ENCODE results near the gene DYNC1LI2. TPM values are rescaled to one million over a fixed set of nuclear protein-coding genes. Genes with fewer than 3 reads are reported as not detected.

Gene DYNC1LI2
- total RNA-seq, 4 donors from 2014 or later, result 167 to 337 (median 206) TPM

- no peak overlapping the region for H3K27ac ChIP-seq
- no peak for DNase-seq
Observed at GRCh38 chr16:66746682-66747081, 4.7 kb downstream of the DYNC1LI2 start.

GRCh38 chr16:66746048-66746447, 5.4 kb downstream of the DYNC1LI2 start:
- peaks cover 0 to 60% (median 0%) of the 10 kb centered on the region in 3 donors for H3K36me3 ChIP-seq
- no peak overlapping the region for H3K27ac ChIP-seq
- H3K4me3 ChIP-seq, result no peak overlapping the region
- DNase-seq, result no peak
- no peaks in the 10 kb centered on the region for H3K9me3 ChIP-seq
- H3K4me1 ChIP-seq, result peaks cover 0 to 45% (median 13%) of the 10 kb centered on the region in 4 donors
- TF ChIP-seq CTCF (IDR thresholded peaks at IDR 0.05) (no peak), POLR2A (IDR thresholded peaks at IDR 0.05) (no peak)
- H3K27me3 ChIP-seq, result no peaks in the 10 kb centered on the region

More at GRCh38 chr16:66746682-66747081, 4.7 kb downstream of the DYNC1LI2 start:
- TF ChIP-seq CTCF (IDR thresholded peaks at IDR 0.05) (no peak), POLR2A (IDR thresholded peaks at IDR 0.05) (no peak)
- H3K4me3 ChIP-seq, result no peak overlapping the region
- peaks cover 0 to 38% (median 9%) of the 10 kb centered on the region in 4 donors for H3K4me1 ChIP-seq
- H3K27me3 ChIP-seq, result no peaks in the 10 kb centered on the region
- H3K9me3 ChIP-seq, result no peaks in the 10 kb centered on the region
- H3K36me3 ChIP-seq, result peaks cover 0 to 60% (median 0%) of the 10 kb centered on the region in 3 donors

- no peak for DNase-seq
- Histone ChIP-seq H3K27me3 (no peaks in the 10 kb centered on the region), H3K36me3 (peaks cover 0 to 63% (median 0%) of the 10 kb centered on the region in 3 donors), H3K27ac (peak overlapping the region in 3 of 4 donors; percentile 69 to 81 (median 69)), H3K9me3 (no peaks in the 10 kb centered on the region), H3K4me1 (peaks cover 0 to 41% (median 7%) of the 10 kb centered on the region in 4 donors), H3K4me3 (no peak overlapping the region)
- TF ChIP-seq CTCF (IDR thresholded peaks at IDR 0.05) (no peak), POLR2A (IDR thresholded peaks at IDR 0.05) (no peak)
Observed at GRCh38 chr16:66741950-66742808, 9.2 kb downstream of the DYNC1LI2 start.

GRCh38 chr16:66741169-66741900, 10.1 kb downstream of the DYNC1LI2 start:
- no peak for TF ChIP-seq CTCF (IDR thresholded peaks at IDR 0.05)
- TF ChIP-seq POLR2A (IDR thresholded peaks at IDR 0.05), result no peak
- DNase-seq, result peak; percentile 35 to 89 (median 75)
- Histone ChIP-seq H3K36me3 (peaks cover 0 to 69% (median 0%) of the 10 kb centered on the region in 3 donors), H3K27ac (peak overlapping the region; percentile 14 to 87 (median 75)), H3K27me3 (no peaks in the 10 kb centered on the region), H3K4me3 (no peak overlapping the region), H3K9me3 (no peaks in the 10 kb centered on the region), H3K4me1 (peaks cover 0 to 37% (median 7%) of the 10 kb centered on the region in 4 donors)

GRCh38 chr16:66740533-66740932, 10.9 kb downstream of the DYNC1LI2 start:
- no peak overlapping the region for H3K4me3 ChIP-seq
- peak overlapping the region in 3 of 4 donors; percentile 69 to 87 (median 81) for H3K27ac ChIP-seq
- no peak for TF ChIP-seq CTCF (IDR thresholded peaks at IDR 0.05)
- TF ChIP-seq POLR2A (IDR thresholded peaks at IDR 0.05), result peak; percentile 54 to 61
- no peaks in the 10 kb centered on the region for H3K9me3 ChIP-seq
- peaks cover 0 to 69% (median 0%) of the 10 kb centered on the region in 3 donors for H3K36me3 ChIP-seq
- DNase-seq, result peak in 1 of 3 donors; percentile 66
- peaks cover 0 to 37% (median 7%) of the 10 kb centered on the region in 4 donors for H3K4me1 ChIP-seq
- no peaks in the 10 kb centered on the region for H3K27me3 ChIP-seq
